Measurements from ENCODE around the gene TBC1D20.

GRCh38 chr20:407953-408842 is 54.1 kb downstream of the TBC1D20 start, which contains the start of gene RBCK1:
- TF ChIP-seq CTCF (IDR thresholded peaks at IDR 0.05 in 4 of 5, conservative IDR thresholded peaks at IDR 0.05 in 1 of 5) = no peak
- TF ChIP-seq POLR2A (IDR thresholded peaks at IDR 0.05) = peak; percentile 68 to 72

All from gastrocnemius medialis (tissue), 4 donors.